HG03064 (cell line): ENCODE results near the gene HDGFL3.
"Not testable (repeated sequence)": the region's sequence is repeated elsewhere in the genome, so short reads cannot be mapped to it uniquely, and the experiment has no call there.

Experiments
- ATAC-seq: cut with Tn5 transposase; IDR thresholded peaks from one replicate; pipeline ENCODE4 v1.9.1; 2021; ENCODE audit warnings: low read depth; ENCODE audit not compliant: unreplicated experiment

The HDGFL3 gene

DNA sequence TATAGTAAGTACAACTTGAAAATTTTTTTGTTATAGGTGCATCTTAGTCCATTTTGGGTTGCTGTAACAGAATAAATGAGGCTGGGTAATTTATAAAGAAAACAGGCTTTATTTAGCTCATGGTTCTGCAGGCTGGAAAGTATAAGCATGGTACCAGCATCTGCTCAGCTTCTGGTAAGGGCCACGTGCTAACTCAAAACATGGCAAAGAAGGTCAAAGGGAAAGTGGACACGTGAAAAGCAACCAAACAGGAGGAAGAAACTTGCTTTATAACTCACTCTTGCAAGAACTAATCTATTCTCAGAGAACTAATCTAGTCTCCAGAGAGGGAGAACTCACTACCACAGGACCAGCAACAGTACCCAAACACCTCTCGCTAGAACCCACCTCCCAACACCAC lies 9.1 kb downstream of the HDGFL3 start:
- ATAC-seq, result peak; percentile 25

DNA sequence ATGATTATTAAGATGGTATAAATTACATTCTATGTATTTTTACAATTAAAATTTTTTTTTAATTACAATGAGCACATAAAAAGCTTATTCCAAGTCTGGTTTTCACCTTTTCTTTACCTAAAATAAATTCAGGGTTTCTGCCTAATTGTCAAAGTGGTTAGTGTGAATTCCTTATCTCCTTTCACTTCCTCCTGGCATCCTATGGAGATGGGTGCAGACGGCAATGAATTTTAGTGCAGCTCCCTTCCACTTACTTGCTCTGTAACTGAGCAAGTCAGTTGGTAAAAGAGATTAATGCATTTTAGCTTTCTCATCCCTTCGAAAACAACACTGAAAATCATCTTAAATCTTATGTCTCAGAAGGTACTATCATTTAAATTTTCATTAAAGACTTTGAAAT lies 13.1 kb downstream of the HDGFL3 start:
- no peak for ATAC-seq

DNA sequence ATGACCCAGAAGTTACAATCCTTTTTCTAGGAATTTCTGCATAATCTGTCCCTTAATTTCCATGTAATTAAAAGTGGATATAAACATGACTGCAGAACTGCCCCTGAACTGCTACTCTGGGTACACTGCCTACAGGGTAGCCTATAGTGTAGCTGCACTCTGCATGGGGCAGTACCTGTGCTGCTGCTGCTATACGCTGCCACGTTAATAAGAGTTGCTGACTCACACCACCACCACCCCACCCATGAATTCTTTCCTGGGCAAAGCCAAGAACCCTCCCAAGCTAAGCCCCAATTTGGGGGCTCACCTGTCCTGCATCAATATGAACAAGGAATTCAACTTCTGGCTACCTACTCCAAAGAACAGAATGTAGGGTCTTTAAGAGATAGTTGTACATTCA lies 13.9 kb downstream of the HDGFL3 start:
- no peak for ATAC-seq

DNA sequence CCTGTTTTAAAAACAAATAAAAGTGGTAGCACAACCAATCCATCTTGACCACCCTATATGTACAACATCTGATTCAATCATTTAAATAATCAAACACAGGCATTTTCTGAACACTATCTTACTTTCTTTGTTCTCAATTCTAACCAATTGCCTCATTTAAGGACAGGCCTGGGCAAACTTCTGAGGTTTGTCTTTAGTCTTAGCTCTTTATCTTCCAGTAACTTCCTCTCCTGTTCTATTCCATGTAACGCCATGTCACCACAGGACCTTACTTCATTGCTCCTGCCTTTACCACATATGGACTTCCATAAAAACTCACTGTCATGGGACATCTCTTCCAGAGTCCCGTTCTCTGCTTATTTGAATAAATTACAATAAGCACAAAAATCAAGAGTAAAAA lies 14.9 kb downstream of the HDGFL3 start:
- no peak for ATAC-seq

DNA sequence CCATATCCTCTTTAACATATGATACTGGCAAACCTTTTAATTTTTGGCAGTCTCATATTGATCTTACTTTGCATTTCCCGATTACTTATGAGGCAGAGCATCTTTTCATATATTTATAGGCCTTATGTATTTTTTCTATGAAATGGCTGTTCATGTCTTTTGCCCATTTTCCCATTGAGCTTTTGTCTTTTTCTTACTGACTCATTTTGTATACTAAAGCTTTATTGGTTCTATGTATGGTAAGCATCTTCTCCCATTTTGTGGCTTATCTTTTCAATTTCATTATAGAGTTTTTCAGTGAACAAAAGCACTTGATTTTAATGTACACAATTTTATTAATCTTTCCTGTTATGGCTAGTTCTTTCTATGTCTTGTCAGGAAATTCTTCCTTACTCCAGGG lies 17.2 kb downstream of the HDGFL3 start:
- ATAC-seq, result no peak

DNA sequence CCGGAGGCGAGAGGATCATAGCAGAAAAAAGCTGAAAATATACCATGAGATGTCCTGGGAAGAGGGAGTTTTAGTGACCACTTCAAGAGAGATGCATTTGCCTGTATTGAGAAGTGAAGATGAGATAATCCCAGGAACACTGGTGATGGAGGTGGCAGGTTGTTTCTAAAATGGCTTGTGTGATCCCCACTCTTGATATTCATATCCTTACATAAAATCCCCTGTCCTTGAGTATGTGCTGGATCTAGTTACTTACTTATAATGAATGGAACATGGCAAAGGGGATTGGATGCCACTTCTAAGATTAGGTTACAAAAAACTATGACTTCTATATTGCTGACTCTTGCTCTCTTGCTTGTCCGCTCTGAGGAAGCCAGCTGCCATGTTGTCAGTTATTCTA lies 22.1 kb downstream of the HDGFL3 start:
- no peak for ATAC-seq

DNA sequence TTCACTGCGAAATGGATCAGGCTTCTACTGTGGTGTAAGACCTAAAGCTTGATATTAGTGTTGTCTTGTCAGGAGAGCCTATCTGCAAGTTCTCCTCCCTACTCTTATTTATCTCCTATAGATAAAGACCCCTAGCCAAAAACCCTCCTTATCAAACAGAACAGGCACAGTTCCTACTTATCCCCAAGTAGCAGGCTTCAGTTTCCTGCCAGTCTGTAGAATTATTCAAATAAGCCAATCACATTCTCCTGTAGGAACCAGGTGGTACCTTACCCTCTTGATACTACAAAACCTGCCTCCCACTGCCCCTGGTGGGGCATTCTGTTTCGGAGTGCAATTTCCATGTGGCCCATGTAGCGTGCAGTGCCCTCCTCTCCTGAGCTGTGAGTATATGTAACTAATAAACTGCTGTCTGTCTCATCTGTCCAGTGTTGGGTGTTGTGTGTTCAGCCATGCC lies 28.7 kb downstream of the HDGFL3 start:
- no peak for ATAC-seq

DNA sequence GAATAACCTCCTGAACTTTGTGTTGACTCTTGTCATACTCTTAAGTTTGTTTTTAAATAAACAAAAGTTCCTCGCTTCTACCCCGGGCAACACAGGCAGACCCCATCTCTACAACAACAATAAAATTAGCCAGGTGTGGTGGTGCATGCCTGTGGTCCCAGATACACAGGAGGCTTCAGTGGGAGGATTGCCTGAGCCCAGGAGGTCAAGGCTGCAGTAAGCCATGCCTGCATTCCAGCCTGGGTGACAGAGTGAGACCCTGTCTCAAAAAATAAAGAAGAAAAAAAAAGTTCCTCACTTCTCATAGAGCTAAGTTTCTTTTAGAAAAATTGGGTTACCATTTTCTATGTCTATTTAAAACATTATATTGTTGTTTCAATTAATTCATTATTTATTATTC lies 29.2 kb downstream of the HDGFL3 start:
- ATAC-seq, result no peak

DNA sequence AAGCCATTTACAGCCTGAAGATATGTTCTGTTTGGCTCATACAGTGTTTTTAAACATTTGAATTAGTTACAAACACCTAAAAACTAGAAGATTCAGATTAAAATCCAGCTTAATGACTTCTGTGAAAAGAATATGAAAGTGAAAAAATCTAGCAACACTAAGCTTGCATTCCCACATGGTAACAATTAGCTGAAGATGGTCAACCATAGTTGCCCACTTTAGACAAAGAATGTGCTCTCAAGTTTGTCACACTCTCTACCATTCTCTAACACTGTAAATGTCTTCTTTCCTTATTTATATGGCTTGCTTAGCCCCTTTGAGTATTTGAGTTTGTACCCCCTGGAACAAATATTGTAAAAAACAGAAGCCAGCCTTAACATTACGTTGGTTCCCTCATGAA lies 32.7 kb downstream of the HDGFL3 start:
- no peak for ATAC-seq

DNA sequence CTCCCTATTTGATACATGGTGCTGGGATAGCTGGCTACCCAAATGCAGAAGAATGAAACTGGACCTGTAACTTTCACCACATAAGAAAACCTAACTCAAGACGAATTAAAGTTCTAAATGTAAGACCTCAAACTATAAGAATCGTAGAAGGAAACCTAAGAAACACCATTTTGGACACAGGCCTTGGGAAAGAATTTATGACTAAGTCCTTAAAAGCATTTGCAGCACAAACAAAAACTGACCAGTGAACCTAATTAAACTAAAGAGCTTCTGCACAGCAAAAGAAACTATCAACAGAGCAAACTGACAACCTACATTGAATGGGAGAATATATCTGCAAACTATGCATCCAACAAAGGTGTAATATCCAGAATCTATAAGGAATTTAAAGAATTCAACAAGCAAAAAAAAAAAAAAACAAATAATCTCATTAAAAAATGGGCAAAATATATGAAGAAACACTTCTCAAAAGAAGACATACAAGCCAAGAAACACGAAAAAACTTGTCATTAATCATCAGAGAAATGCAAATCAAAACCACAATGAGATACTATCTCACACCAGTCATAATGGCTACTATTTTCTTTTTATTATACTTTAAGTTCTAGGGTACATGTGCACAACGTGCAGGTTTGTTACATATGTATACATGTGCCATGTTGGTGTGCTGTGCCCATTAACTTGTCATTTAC lies 37.0 kb downstream of the HDGFL3 start:
- ATAC-seq, result no peak

DNA sequence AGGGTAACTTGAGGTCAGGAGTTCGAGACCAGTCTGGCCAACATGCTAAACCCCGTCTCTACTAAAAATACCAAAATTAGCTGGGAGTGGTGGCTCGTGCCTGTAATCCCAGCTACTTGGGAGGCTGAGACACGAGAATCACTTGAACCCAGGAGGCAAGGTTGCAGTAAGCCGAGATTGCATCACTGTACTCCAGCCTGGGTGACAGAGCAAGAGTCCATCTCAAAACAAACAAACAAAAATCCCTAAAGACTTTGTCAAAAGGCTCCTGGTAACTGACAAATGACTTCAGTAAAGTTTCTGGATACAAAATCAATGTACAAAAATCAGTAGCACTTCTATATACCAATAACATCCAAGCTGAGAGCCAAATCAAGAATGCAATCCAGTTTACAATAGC lies 38.0 kb downstream of the HDGFL3 start:
- ATAC-seq, result not testable (repeated sequence)

DNA sequence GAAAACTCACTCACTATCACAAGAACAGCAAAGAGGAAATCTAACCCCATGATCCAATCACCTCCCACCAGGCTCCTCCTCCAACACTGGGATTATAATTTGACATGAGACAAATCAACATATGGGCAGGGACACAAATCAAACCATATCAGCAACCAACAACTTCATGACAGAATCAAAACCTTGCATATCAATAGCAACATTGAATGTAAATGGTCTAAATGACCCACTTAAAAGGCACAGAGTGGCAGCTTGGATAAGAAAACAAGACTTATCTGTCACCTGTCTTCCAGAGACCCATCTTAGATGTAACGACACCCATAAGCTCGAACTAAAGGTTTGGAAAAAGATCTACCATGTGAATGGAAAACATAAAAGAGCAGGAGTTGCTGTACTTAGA lies 40.8 kb downstream of the HDGFL3 start:
- ATAC-seq, result no peak

DNA sequence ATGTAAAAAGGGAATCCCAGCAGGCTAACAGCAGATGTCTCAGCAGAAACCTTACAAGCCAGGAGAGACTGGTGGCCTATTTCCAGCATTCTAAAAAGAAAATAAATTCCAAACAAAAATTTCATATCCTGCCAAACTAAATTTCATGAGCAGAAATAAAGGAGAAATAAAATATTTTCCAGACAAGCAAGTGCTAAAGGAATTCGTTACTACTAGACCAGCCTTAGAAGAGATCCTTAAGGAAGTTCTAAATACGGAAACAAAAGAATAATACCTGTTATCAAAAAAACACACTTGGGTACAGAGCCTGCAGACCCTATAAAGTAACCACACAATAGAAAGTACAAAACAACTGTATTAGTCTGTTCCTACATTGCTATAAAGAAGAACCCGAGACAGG lies 41.4 kb downstream of the HDGFL3 start:
- ATAC-seq, result no peak

DNA sequence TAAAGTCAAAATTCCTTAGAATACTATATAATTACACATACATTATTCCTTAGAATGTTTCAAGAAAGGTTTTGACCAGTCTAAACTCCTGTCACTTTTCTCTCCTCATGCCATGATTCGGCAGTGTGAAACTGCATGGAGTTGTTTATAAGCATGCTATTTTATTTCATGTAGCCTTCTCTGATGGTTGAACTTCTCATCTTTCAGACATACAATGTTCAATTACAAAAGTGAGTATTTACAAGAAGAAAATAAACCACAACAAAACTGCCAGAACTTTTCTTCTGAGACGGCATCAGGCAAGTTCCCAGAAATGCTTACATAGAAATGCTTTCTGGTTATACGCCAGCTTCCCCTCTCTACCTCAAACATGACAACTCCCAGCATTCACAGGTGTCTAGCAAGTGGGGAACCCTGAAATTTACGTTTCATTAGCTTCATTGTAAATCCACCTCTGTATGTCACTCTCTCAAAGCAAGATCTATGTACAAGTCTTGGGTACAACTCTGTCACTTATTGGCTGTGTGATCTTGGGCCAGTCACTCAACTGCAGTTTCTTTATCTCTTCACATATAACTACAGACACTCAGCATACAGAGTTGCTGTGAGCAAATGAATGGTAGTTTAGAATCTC lies 42.7 kb downstream of the HDGFL3 start:
- no peak for ATAC-seq

DNA sequence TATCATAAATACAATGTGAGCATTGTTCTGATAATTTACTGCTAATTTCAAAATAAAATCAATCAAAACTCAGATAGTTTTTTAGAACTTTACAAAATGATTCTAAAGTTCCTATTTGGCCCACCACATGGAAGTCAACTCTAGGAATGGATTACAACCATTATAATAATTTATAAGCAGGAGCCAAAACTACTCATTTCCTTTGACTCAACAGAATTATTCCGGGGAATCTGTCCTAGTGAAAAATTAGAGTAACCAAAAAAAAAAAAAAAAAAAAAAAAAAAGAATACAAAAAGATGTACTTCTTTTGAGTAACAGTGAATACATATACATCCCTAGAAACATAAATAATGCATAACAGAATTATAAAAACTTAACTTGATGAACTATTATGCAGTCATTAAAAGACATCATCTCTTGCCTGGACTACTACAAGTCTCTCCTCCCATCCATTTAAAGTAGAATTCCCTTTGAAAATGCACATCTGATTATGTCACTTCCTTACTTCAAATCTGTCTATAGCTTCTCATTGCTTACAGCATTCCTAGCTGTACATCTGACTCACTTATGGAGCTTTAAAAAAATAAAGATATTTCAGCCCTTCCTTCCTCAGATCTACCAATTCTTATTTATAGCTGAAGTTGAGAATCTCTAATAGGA lies 43.4 kb downstream of the HDGFL3 start:
- no peak for ATAC-seq

DNA sequence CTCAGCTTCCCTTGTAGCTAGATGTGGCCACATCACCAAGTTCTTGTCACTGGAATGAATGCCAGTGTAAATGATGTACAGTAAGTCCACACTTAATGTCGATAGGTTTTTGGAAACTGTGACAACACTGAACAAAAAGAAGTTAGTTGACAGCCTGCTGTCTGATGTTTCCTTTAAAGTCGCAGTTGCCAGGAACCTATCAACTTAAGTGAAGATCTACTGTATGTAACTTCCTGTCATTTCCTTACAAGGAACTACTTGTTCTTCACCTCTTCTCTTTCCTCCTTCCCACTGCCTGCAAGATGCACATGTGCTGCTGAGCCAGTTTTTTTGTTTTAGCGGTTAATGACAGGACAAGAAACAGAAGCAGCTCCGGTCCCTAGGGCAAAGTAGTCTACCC lies 44.6 kb downstream of the HDGFL3 start:
- no peak for ATAC-seq

DNA sequence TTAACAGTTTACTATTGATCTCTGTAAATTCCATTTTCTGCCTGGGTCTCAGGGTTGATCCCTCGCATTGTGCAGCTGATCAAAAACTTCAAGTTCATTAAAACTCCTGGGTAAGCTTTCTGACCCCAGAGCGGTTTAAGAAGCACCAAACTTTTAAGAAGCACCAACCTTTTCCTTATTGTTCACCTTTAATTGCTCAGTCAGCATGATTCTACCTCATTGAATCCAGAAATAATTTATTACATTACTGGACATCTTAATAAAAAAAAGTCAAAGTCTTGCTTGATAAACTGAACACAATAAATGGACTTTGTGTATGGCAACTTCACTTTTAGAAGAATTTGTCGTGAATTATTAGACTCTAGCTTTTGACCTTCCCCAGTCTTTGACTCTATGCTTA lies 46.9 kb downstream of the HDGFL3 start:
- no peak for ATAC-seq

DNA sequence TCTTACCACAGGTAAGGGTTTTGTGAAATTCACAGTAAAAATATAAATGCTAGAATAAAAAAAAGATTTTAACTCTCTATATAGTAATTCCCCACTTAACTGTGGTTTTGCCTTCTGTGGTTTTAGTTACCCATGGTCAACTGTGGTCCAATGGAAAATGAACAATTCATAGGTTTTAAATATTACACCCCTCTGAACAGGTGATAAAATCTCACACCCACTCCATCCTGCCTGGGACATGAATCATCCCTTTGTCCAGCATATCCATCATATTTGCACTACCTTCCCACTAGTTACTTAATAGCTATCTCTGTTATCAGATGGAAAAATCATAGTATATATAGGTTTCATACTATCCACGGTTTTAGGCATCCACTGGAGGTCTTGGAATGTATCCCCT lies 49.2 kb downstream of the HDGFL3 start:
- no peak for ATAC-seq

DNA sequence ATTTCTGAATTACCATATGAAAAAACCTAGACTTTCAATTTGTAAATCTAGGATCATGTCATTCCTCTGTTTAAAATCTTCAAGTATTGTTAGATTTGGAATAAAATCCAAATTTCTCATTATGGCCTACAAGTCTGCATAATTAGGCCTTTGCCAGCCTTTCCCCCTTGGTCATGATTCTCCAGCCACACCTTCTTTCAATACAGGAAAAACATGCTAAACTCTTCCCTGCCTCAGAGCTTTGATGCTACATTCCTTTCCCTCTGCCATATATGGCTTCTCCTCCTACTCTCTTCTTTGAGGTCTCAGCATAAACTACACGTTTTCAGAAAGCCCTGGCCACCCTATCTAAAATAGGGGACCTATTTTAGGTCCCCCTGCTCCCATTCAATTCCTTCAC lies 51.7 kb downstream of the HDGFL3 start:
- ATAC-seq, result no peak

DNA sequence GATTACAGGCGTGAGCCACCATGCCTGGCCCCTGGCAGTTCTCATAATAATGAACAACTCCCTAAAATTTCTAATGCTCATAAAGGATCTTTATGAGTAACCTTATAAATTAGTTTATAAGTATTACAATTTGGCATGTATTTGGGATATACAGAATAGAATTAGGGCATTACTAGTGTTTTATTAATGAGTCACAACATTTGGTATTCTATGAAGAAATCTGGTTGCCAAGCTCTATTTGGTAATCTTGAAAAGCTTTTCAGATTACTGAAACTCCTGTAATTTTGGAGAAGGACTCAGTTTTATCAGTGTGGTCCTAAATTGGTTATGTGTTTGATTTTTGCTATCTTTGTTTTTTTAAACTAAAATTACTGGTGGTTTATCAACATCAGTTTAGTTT lies 54.3 kb downstream of the HDGFL3 start:
- no peak for ATAC-seq

DNA sequence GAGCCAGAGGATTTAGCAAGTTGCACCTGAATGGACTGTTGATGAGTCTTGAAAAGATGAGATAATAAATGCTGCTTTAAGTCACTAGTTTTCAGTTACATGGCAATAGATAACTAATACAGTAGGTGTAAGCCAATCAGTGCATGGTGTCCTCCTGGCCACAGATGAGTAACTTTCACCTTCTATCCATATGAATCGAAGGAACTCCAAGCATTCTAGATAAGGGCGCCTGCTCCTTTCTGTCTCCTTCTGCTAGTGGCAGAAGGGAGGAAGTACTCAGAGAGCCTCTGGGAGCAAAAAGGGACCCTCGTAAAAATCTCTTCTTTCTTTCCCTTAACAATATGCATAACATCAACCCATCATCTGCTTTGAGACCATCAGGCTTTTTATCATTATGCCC lies 62.9 kb downstream of the HDGFL3 start:
- ATAC-seq, result no peak

DNA sequence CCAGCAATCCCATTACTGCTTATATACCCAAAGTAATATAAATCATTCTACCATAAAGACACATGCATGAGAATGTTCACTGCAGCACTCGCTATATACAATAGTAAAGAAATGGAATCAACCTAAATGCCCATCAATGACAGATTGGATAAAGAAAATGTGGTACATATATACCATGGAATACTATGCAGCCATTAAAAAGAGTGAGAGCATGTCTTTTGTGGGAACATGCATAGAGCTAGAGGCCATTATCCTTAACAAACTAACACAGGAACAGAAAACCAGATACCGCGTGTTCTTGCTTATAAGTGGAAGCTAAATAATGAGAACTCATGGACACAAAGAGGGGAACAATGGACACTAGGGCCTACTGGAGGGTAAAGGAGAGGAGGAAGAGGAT lies 65.5 kb downstream of the HDGFL3 start:
- ATAC-seq, result not testable (repeated sequence)
